A549 (cell line): Measurements from ENCODE around the gene EXOSC7. TPM values are rescaled to one million over a fixed set of nuclear protein-coding genes. Genes with fewer than 3 reads are reported as not detected.
A peak's percentile ranks its signal among the peaks of the same experiment; 100 is the strongest.

Source experiments
- ATAC-seq, 2 experiments: fragments of 200-7000 bp in 1 of 2; fragments of >200 bp in 1 of 2; cut with Nextera tagmentation in 1 of 2; cut with Tn5 transposase in 1 of 2; 3 replicates each; pipeline versions ENCODE4 v1.8.0 to v1.9.1; 2018 to 2020; ENCODE audit warnings: mild to moderate bottlenecking in 1 of 2, moderate library complexity in 1 of 2
- CTCF ChIA-PET: fragments of 300-600 bp; sonication (Branson Sonifier 250); formaldehyde crosslinking; extraction: SDS; loops from one replicate; lab custom pipeline; 2021; ENCODE audit warnings: antibody characterized with exemption, inconsistent platforms; lab: Yijun Ruan, JAX
- POLR2A ChIA-PET: fragments of 350-600 bp; formaldehyde crosslinking; extraction: SDS; loops from one replicate; lab custom pipeline; 2021; ENCODE audit warnings: antibody characterized with exemption, inconsistent platforms; lab: Yijun Ruan, JAX
- DNase-seq, 2 experiments: peaks; one replicate each; pipeline versions ENCODE4 v3.0.0 to v3.0.0-alpha.2; 2011 to 2016; ENCODE audit warnings: low read depth in 1 of 2, low spot score in 1 of 2
- FAIRE-seq: peaks from 2 replicates; lab custom pipeline; 2011; peaks lifted over from hg19 to GRCh38; lab: Jason Lieb, UNC
- H3K27ac ChIP-seq, 2 experiments: fragments of >200 bp; sonication (Bioruptor Twin); formaldehyde crosslinking; 3 replicates each; pipeline ENCODE4 v1.5.1; 2016 to 2017
- H3K4me1 ChIP-seq: fragments of >200 bp; sonication (Bioruptor Twin); formaldehyde crosslinking; 3 replicates; pipeline ENCODE4 v1.6.1; 2016
- H3K4me2 ChIP-seq: fragments of >200 bp; sonication (Bioruptor Twin); formaldehyde crosslinking; 3 replicates; pipeline ENCODE4 v1.6.1; 2016
- H3K4me3 ChIP-seq: fragments of >200 bp; sonication (Bioruptor Twin); formaldehyde crosslinking; 3 replicates; pipeline ENCODE4 v1.5.1; 2016
- H3K9me3 ChIP-seq: fragments of >200 bp; sonication (Bioruptor Twin); formaldehyde crosslinking; 3 replicates; pipeline ENCODE4 v1.6.1; 2016
- ATOH8 ChIP-seq: fragments of 250-450 bp; sonication (Bioruptor Pico); IDR thresholded peaks from 2 replicates; pipeline ENCODE4 v1.5.0; 2020; ENCODE audit warnings: low read depth, mild to moderate bottlenecking, moderate library complexity
- BCL3 ChIP-seq: fragments of >200 bp; sonication (Bioruptor Twin); formaldehyde crosslinking; IDR thresholded peaks from 3 replicates; pipeline ENCODE4 v1.6.1; 2016
- CEBPB ChIP-seq, 2 experiments: fragments of >200 bp in 1 of 2; sonication (Bioruptor Twin) in 1 of 2; formaldehyde crosslinking in 1 of 2; IDR thresholded peaks; 2 replicates each; pipeline ENCODE4 v1.6.1; 2012 to 2016
- EHF ChIP-seq: fragments of 250-450 bp; sonication (Bioruptor Pico); IDR thresholded peaks from 2 replicates; pipeline ENCODE4 v1.5.0; 2020; ENCODE audit warnings: mild to moderate bottlenecking
- FOSB ChIP-seq: fragments of 250-450 bp; sonication (Bioruptor Pico); IDR thresholded peaks from 2 replicates; pipeline ENCODE4 v1.5.0; 2020; ENCODE audit warnings: mild to moderate bottlenecking, moderate library complexity
- FOSL2 ChIP-seq, 2 experiments: fragments of 450-650 bp in 1 of 2; fragments of >200 bp in 1 of 2; sonication (Bioruptor Twin) in 1 of 2; formaldehyde crosslinking; IDR thresholded peaks; 2 replicates each; pipeline versions ENCODE4 v1.5.0 to v1.6.1; 2016 to 2020; ENCODE audit warnings: mild to moderate bottlenecking in 1 of 2, moderate library complexity in 1 of 2
- HDAC2 ChIP-seq: fragments of 200-600 bp; sonication (generic); IDR thresholded peaks from 2 replicates; pipeline ENCODE4 v1.6.1; 2016
- HEYL ChIP-seq: fragments of 250-450 bp; sonication (Bioruptor Pico); IDR thresholded peaks from 2 replicates; pipeline ENCODE4 v1.8.0; 2021; ENCODE audit warnings: mild to moderate bottlenecking, moderate library complexity
- HOXA7 ChIP-seq: fragments of 250-450 bp; sonication (Bioruptor Pico); IDR thresholded peaks from 2 replicates; pipeline ENCODE4 v1.5.0; 2020; ENCODE audit warnings: mild to moderate bottlenecking, moderate library complexity
- HOXB5 ChIP-seq: fragments of 250-450 bp; sonication (Bioruptor Pico); IDR thresholded peaks from 2 replicates; pipeline ENCODE4 v1.5.0; 2020; ENCODE audit warnings: mild to moderate bottlenecking, moderate library complexity
- JUNB ChIP-seq: fragments of >200 bp; sonication (Bioruptor Twin); formaldehyde crosslinking; IDR thresholded peaks from 2 replicates; pipeline ENCODE4 v1.6.1; 2016
- MAFK ChIP-seq: fragments of 450-650 bp; IDR thresholded peaks from 2 replicates; pipeline ENCODE4 v1.6.1; 2014; ENCODE audit not compliant: partially characterized antibody
- MAZ ChIP-seq: fragments of 150-350 bp; IDR thresholded peaks from 2 replicates; pipeline ENCODE4 v1.6.1; 2014; ENCODE audit warnings: antibody characterized with exemption, low read depth, low read length, borderline replicate concordance
- NFE2L2 ChIP-seq: fragments of 150-350 bp; conservative IDR thresholded peaks from 2 replicates; pipeline ENCODE4 v1.6.1; 2014; ENCODE audit warnings: low read length
- POLR2A ChIP-seq: IDR thresholded peaks from 2 replicates; pipeline ENCODE4 v1.6.1; 2012; ENCODE audit warnings: mild to moderate bottlenecking, low read length
- RARB ChIP-seq: fragments of 250-450 bp; sonication (Bioruptor Pico); IDR thresholded peaks from 2 replicates; pipeline ENCODE4 v1.8.0; 2021; ENCODE audit warnings: mild to moderate bottlenecking, moderate library complexity
- RFX5 ChIP-seq: fragments of 450-650 bp; IDR thresholded peaks from 2 replicates; pipeline ENCODE4 v1.7.1; 2014; ENCODE audit warnings: antibody characterized with exemption, mild to moderate bottlenecking, moderate library complexity
- RNF2 ChIP-seq: fragments of 200-600 bp; sonication (generic); IDR thresholded peaks from 2 replicates; pipeline ENCODE4 v1.6.1; 2016; ENCODE audit warnings: low read depth, mild to moderate bottlenecking, antibody characterized with exemption, moderate library complexity, borderline replicate concordance
- TP53 ChIP-seq: fragments of 250-450 bp; sonication (Bioruptor Pico); IDR thresholded peaks from 2 replicates; pipeline ENCODE4 v1.5.0; 2021; ENCODE audit warnings: mild to moderate bottlenecking, moderate library complexity
- ZC3H11A ChIP-seq: fragments of 450-650 bp; IDR thresholded peaks from 2 replicates; pipeline ENCODE4 v1.6.1; 2014; ENCODE audit warnings: antibody characterized with exemption, mild to moderate bottlenecking
- ZFP36 ChIP-seq: fragments of 450-650 bp; IDR thresholded peaks from 2 replicates; pipeline ENCODE4 v1.6.1; 2014; ENCODE audit warnings: borderline replicate concordance; ENCODE audit not compliant: partially characterized antibody
- ZNF302 ChIP-seq: fragments of 250-450 bp; sonication (Bioruptor Pico); IDR thresholded peaks from 2 replicates; pipeline ENCODE4 v1.9.0; 2021; ENCODE audit warnings: inconsistent platforms, mild to moderate bottlenecking, moderate library complexity
- WGBS: methylation state at CpG from one replicate; pipeline ENCODE4 v1.1.6; 2017; ENCODE audit errors: missing lambda C conversion rate; 5-methylcytosine and 5-hydroxymethylcytosine counted together
- polyA plus RNA-seq, 4 experiments: library from polyadenylated mRNA; depleted of rRNA in 3 of 4; stranded (reverse); fragments of >200 nt; fragmentation: RNase III in 1 of 4; extraction: RNeasy Plus Mini Kit Qiagen cat#74134 plus additional on column Dnase treatment in 1 of 4; gene quantifications; 2 replicates in 3 of 4; 3 replicates in 1 of 4; pipeline ENCODE4 v1.2.3, GENCODE V29; 2011 to 2017
- TF ChIP-seq, protein P1 (sequence below): IDR thresholded peaks from 2 replicates; pipeline ENCODE4 v1.6.1; 2012; ENCODE audit warnings: low read depth, borderline replicate concordance
- TF ChIP-seq, protein P2 (sequence below): fragments of 450-650 bp; IDR thresholded peaks from 2 replicates; pipeline ENCODE4 v1.6.1; 2014; ENCODE audit warnings: antibody characterized with exemption

The EXOSC7 gene
- polyA plus RNA-seq, 2 of the 4 experiments (the other 2 are of a cell fraction) = 59.1 to 68.4 TPM

GRCh38 chr3:45000823-45001222 is 24.8 kb downstream of the EXOSC7 start:
- FAIRE-seq (no peak), ATAC-seq (no peak), DNase-seq (no peak)
- ChIA-PET CTCF (no interaction called here), POLR2A (no interaction called here)
- Histone ChIP-seq H3K4me3 (no peak overlapping the region), H3K4me1 (no peaks in the 10 kb centered on the region), H3K4me2 (no peak overlapping the region)
- 97% methylated on average over 4 of the region's 4 CpGs for WGBS
- TF ChIP-seq HDAC2 (no peak), MAFK (peak; percentile 76)
- TF ChIP-seq, all 56 proteins: peak for 1
- H3K27ac ChIP-seq = no peak overlapping the region
- no peaks in the 10 kb centered on the region for H3K9me3 ChIP-seq

DNA sequence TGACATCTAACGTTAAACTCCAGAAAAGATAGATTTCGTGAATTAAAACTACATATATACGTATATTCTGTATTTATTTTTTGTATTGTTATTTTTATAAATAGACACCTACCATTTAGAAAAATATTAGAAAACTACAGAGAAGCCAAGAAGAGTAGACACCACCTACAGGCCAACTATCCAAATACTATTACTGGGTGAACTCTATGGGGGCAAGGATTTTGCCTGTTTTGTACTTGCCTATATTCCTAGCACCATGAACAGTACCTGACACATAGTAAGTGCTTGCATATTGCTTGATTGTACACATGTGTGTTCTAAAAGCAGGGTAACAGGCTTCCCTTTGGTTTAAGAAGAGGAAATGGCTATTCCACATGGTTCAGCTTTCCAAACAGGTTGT is 25.7 kb downstream of the EXOSC7 start:
- no peaks in the 10 kb centered on the region for H3K4me1 ChIP-seq
- no peaks in the 10 kb centered on the region for H3K9me3 ChIP-seq
- no peak for ATAC-seq
- ChIA-PET POLR2A (no interaction called here), CTCF (no interaction called here)
- H3K27ac ChIP-seq = no peak overlapping the region
- TF ChIP-seq JUNB = no peak
- no peak for TF ChIP-seq MAZ
- no peak for TF ChIP-seq RFX5
- no peak for TF ChIP-seq ZNF302 (CRISPR knock-in tag)
- TF ChIP-seq HEYL (CRISPR knock-in tag) = no peak
- no peak for TF ChIP-seq CEBPB (IDR thresholded peaks at IDR 0.05)
- no peak for TF ChIP-seq HOXB5
- TF ChIP-seq, protein P1, sequence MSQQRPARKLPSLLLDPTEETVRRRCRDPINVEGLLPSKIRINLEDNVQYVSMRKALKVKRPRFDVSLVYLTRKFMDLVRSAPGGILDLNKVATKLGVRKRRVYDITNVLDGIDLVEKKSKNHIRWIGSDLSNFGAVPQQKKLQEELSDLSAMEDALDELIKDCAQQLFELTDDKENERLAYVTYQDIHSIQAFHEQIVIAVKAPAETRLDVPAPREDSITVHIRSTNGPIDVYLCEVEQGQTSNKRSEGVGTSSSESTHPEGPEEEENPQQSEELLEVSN = no peak
- no peak for TF ChIP-seq ATOH8 (CRISPR knock-in tag)
- TF ChIP-seq RNF2 = no peak
- no peak for TF ChIP-seq EHF (CRISPR knock-in tag)
- no peak for TF ChIP-seq ZFP36
- TF ChIP-seq, protein P2, sequence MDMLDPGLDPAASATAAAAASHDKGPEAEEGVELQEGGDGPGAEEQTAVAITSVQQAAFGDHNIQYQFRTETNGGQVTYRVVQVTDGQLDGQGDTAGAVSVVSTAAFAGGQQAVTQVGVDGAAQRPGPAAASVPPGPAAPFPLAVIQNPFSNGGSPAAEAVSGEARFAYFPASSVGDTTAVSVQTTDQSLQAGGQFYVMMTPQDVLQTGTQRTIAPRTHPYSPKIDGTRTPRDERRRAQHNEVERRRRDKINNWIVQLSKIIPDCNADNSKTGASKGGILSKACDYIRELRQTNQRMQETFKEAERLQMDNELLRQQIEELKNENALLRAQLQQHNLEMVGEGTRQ = no peak
- no peak for TF ChIP-seq NFE2L2
- TF ChIP-seq HDAC2 = no peak
- TF ChIP-seq FOSL2 (IDR thresholded peaks at IDR 0.05) = no peak
- no peak for TF ChIP-seq FOSL2 (CRISPR knock-in tag; IDR thresholded peaks at IDR 0.05)
- no peak for TF ChIP-seq BCL3
- no peak for TF ChIP-seq FOSB (CRISPR knock-in tag)
- no peak for TF ChIP-seq MAFK
- H3K4me3 ChIP-seq = no peak overlapping the region
- DNase-seq = no peak
- H3K4me2 ChIP-seq = no peak overlapping the region
- no peak for FAIRE-seq
- 92% methylated on average over 3 of the region's 3 CpGs for WGBS

- TF ChIP-seq ZC3H11A (no peak), HOXA7 (CRISPR knock-in tag) (no peak), RARB (no peak), POLR2A (no peak), TP53 (CRISPR knock-in tag) (no peak), HOXB5 (no peak), FOSB (CRISPR knock-in tag) (no peak), EHF (CRISPR knock-in tag) (no peak)
- no peaks in the 10 kb centered on the region for H3K9me3 ChIP-seq
- no peak overlapping the region for H3K4me3 ChIP-seq
- CTCF ChIA-PET = interaction anchor here (1.1 kb wide), 1 partner anchor 1077 kb away, joined by 3 read pairs; no protein-coding TSS in a partner anchor
- no peak for ATAC-seq
- no peak for FAIRE-seq
- POLR2A ChIA-PET = no interaction called here
- DNase-seq = no peak
- no peak overlapping the region for H3K4me2 ChIP-seq
- H3K27ac ChIP-seq = no peak overlapping the region
- 64% methylated on average over 2 of the region's 2 CpGs for WGBS
- no peaks in the 10 kb centered on the region for H3K4me1 ChIP-seq
These were observed 26.2 kb downstream of the EXOSC7 start for GRCh38 chr3:45002139-45002660.
